ENCODE measurements around the gene CLEC18B. TPM values are rescaled to one million over a fixed set of nuclear protein-coding genes. Genes with fewer than 3 reads are reported as not detected.

The CLEC18B gene
- total RNA-seq, 5 donors from 2014 or later (not counting 1 experiment from before 2014, with no cell fraction given), result 0.79 to 6.2 (median 3.4) TPM

DNA sequence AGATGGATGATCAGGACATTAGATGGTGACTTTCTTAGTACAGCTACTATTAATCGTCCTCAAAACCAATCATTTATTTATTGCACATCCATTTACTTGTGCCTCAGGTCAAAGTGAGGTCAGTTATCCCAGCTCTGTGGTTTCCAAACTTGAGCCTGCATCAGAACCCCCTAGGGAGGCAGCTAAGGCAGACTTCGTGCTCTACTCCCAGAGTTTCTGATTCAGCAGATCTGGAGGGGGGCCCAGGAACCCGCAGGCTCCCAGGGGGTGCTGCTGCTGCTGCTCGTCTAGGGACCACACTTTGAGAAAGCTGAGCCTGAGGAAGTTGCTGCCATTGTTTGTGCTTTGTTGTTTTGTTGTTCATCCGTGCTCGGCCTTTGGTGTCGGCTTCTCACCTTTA, 44.0 kb upstream of the CLEC18B start:
- Mint-ChIP-seq H3K36me3 (peaks cover 80% of the 10 kb centered on the region), H3K27ac (peak overlapping the region; percentile 8 to 44), H3K4me3 (no peak overlapping the region), H3K9me3 (no peaks in the 10 kb centered on the region), H3K27me3 (no peaks in the 10 kb centered on the region), H3K4me1 (peaks cover 16 to 21% (median 17%) of the 10 kb centered on the region in 3 donors)
- Histone ChIP-seq H3K36me3 (ENCODE audit: control insufficient read depth in 2 of 2, extremely low read depth in 1 of 2, insufficient read depth in 1 of 2, low read length in 1 of 2) (peaks cover 18 to 93% of the 10 kb centered on the region in 2 donors), H3K4me3 (ENCODE audit: control insufficient read depth in 1 of 2, extremely low read depth in 1 of 2, low read length in 1 of 2) (no peak overlapping the region), H3K27ac (ENCODE audit: low read length) (no peak overlapping the region), H3K4me1 (ENCODE audit: control insufficient read depth in 1 of 2, extremely low read depth in 1 of 2, insufficient read depth in 2 of 2, low read length in 2 of 2) (peaks cover 0 to 6% of the 10 kb centered on the region in 2 experiments), H3K9me3 (no peaks in the 10 kb centered on the region), H3K27me3 (replicated peaks in 1 of 2; ENCODE audit: control insufficient read depth in 2 of 2, extremely low read depth in 1 of 2, insufficient read depth in 2 of 2, low read length in 1 of 2) (no peaks in the 10 kb centered on the region)
- ChIA-PET POLR2A (interaction anchor here in 1 of 2 donors (0.7 kb wide), 1 partner anchor 26 kb away, joined by 3 read pairs; no protein-coding TSS in a partner anchor), CTCF (no interaction called here)
- WGBS (ENCODE audit: insufficient coverage), result 100% methylated on average over 4 of the region's 7 CpGs
- ATAC-seq (replicated peaks in 1 of 4) (no peak), DNase-seq (no peak)

GRCh38 chr16:74463888-74464287, 42.6 kb upstream of the CLEC18B start:
- H3K36me3 Mint-ChIP-seq, result peaks cover 78% of the 10 kb centered on the region
- H3K9me3 Mint-ChIP-seq, result no peaks in the 10 kb centered on the region
- Histone ChIP-seq H3K4me3 (ENCODE audit: control insufficient read depth in 1 of 2, extremely low read depth in 1 of 2, low read length in 1 of 2) (no peak overlapping the region), H3K27me3 (replicated peaks in 1 of 2; ENCODE audit: control insufficient read depth in 2 of 2, extremely low read depth in 1 of 2, insufficient read depth in 2 of 2, low read length in 1 of 2) (no peaks in the 10 kb centered on the region), H3K9me3 (no peaks in the 10 kb centered on the region), H3K4me1 (ENCODE audit: control insufficient read depth in 1 of 2, extremely low read depth in 1 of 2, insufficient read depth in 2 of 2, low read length in 2 of 2) (peaks cover 0 to 6% of the 10 kb centered on the region in 2 experiments), H3K27ac (ENCODE audit: low read length) (no peak overlapping the region), H3K36me3 (ENCODE audit: control insufficient read depth in 2 of 2, extremely low read depth in 1 of 2, insufficient read depth in 1 of 2, low read length in 1 of 2) (peaks cover 14 to 89% of the 10 kb centered on the region in 2 donors)
- 100% methylated on average over 1 of the region's 2 CpGs for WGBS (ENCODE audit: insufficient coverage)
- peak overlapping the region in 1 of 2 donors; percentile 16 for H3K27ac Mint-ChIP-seq
- CTCF ChIA-PET, result no interaction called here
- no peaks in the 10 kb centered on the region for H3K27me3 Mint-ChIP-seq
- no peak for DNase-seq
- H3K4me3 Mint-ChIP-seq, result no peak overlapping the region
- ATAC-seq (replicated peaks in 1 of 4), result no peak
- POLR2A ChIA-PET, result no interaction called here
- peaks cover 16 to 21% (median 17%) of the 10 kb centered on the region in 3 donors for H3K4me1 Mint-ChIP-seq

GRCh38 chr16:74462361-74462760, 41.1 kb upstream of the CLEC18B start:
- no peaks in the 10 kb centered on the region for H3K9me3 Mint-ChIP-seq
- ChIA-PET POLR2A (no interaction called here), CTCF (no interaction called here)
- peaks cover 12 to 89% of the 10 kb centered on the region in 2 donors for H3K36me3 ChIP-seq (ENCODE audit: control insufficient read depth in 2 of 2, extremely low read depth in 1 of 2, insufficient read depth in 1 of 2, low read length in 1 of 2)
- WGBS (ENCODE audit: insufficient coverage), result 100% methylated on average over 3 of the region's 4 CpGs
- no peak overlapping the region for H3K4me3 ChIP-seq (ENCODE audit: control insufficient read depth in 1 of 2, extremely low read depth in 1 of 2, low read length in 1 of 2)
- no peak overlapping the region for H3K27ac ChIP-seq (ENCODE audit: low read length)
- DNase-seq (no peak), ATAC-seq (replicated peaks in 1 of 4) (no peak)
- H3K4me1 ChIP-seq (ENCODE audit: control insufficient read depth in 1 of 2, extremely low read depth in 1 of 2, insufficient read depth in 2 of 2, low read length in 2 of 2), result peaks cover 0 to under 1% of the 10 kb centered on the region in 2 experiments
- H3K27me3 Mint-ChIP-seq, result no peaks in the 10 kb centered on the region
- H3K36me3 Mint-ChIP-seq, result peaks cover 79% of the 10 kb centered on the region
- H3K4me3 Mint-ChIP-seq, result no peak overlapping the region
- H3K9me3 ChIP-seq, result no peaks in the 10 kb centered on the region
- no peaks in the 10 kb centered on the region for H3K27me3 ChIP-seq (replicated peaks in 1 of 2; ENCODE audit: control insufficient read depth in 2 of 2, extremely low read depth in 1 of 2, insufficient read depth in 2 of 2, low read length in 1 of 2)
- peak overlapping the region in 1 of 2 donors; percentile 16 for H3K27ac Mint-ChIP-seq
- H3K4me1 Mint-ChIP-seq, result peaks cover 11 to 16% (median 14%) of the 10 kb centered on the region in 3 donors

DNA sequence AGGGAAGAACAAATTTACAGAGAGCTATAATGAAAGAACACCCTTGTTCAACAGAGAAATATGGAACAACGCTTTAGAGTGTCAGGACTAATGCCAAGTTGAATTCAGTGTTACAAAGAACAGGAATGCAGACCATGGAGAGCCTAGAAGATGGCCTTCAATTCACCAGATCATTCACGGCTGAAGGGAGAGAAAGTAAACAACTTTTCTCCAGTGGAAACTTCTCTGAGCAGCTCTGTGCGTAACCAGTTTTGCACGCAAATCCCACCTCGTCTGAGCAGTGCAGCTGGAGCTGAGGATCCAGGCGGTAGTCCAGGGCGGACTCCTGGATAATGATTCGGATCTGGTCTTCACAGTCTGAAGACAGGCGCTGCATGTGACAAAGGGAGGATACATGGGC, 40.5 kb upstream of the CLEC18B start:
- peaks cover 6 to 10% (median 9%) of the 10 kb centered on the region in 3 donors for H3K4me1 Mint-ChIP-seq

GRCh38 chr16:74460542-74460941, 39.3 kb upstream of the CLEC18B start:
- Mint-ChIP-seq H3K36me3 (peaks cover 73% of the 10 kb centered on the region), H3K4me1 (peaks cover 0 to 5% (median 0%) of the 10 kb centered on the region in 3 donors), H3K27ac (no peak overlapping the region), H3K4me3 (no peak overlapping the region), H3K9me3 (no peaks in the 10 kb centered on the region), H3K27me3 (no peaks in the 10 kb centered on the region)
- peaks cover 12 to 89% of the 10 kb centered on the region in 2 donors for H3K36me3 ChIP-seq (ENCODE audit: control insufficient read depth in 2 of 2, extremely low read depth in 1 of 2, insufficient read depth in 1 of 2, low read length in 1 of 2)
- POLR2A ChIA-PET, result interaction anchor here in 1 of 2 donors (0.7 kb wide), 1 partner anchor 106 kb away, joined by 6 read pairs; no protein-coding TSS in a partner anchor
- ATAC-seq (replicated peaks in 1 of 4), result no peak
- H3K4me3 ChIP-seq (ENCODE audit: control insufficient read depth in 1 of 2, extremely low read depth in 1 of 2, low read length in 1 of 2), result no peak overlapping the region
- DNase-seq, result no peak
- CTCF ChIA-PET, result interaction anchor here in 1 of 2 donors (0.6 kb wide), 1 partner anchor 281 kb away, joined by 5 read pairs; no protein-coding TSS in a partner anchor
- H3K9me3 ChIP-seq, result no peaks in the 10 kb centered on the region
- no peaks in the 10 kb centered on the region for H3K27me3 ChIP-seq (replicated peaks in 1 of 2; ENCODE audit: control insufficient read depth in 2 of 2, extremely low read depth in 1 of 2, insufficient read depth in 2 of 2, low read length in 1 of 2)
- 100% methylated on average over 1 of the region's 7 CpGs for WGBS (ENCODE audit: insufficient coverage)
- H3K27ac ChIP-seq (ENCODE audit: low read length), result no peak overlapping the region
- H3K4me1 ChIP-seq (ENCODE audit: control insufficient read depth in 1 of 2, extremely low read depth in 1 of 2, insufficient read depth in 2 of 2, low read length in 2 of 2), result no peaks in the 10 kb centered on the region

More for the DNA sequence above, 40.5 kb upstream of the CLEC18B start:
- no peak overlapping the region for H3K4me3 ChIP-seq (ENCODE audit: control insufficient read depth in 1 of 2, extremely low read depth in 1 of 2, low read length in 1 of 2)
- H3K9me3 ChIP-seq, result no peaks in the 10 kb centered on the region
- ChIA-PET POLR2A (no interaction called here), CTCF (no interaction called here)
- Mint-ChIP-seq H3K9me3 (no peaks in the 10 kb centered on the region), H3K36me3 (peaks cover 75% of the 10 kb centered on the region), H3K27ac (no peak overlapping the region), H3K27me3 (no peaks in the 10 kb centered on the region), H3K4me3 (no peak overlapping the region)
- no peaks in the 10 kb centered on the region for H3K27me3 ChIP-seq (replicated peaks in 1 of 2; ENCODE audit: control insufficient read depth in 2 of 2, extremely low read depth in 1 of 2, insufficient read depth in 2 of 2, low read length in 1 of 2)
- H3K27ac ChIP-seq (ENCODE audit: low read length), result no peak overlapping the region
- no peak for DNase-seq
- ATAC-seq (replicated peaks in 1 of 4), result no peak
- WGBS (ENCODE audit: insufficient coverage), result 94% methylated on average over 8 of the region's 9 CpGs
- no peaks in the 10 kb centered on the region for H3K4me1 ChIP-seq (ENCODE audit: control insufficient read depth in 1 of 2, extremely low read depth in 1 of 2, insufficient read depth in 2 of 2, low read length in 2 of 2)
- peaks cover 12 to 90% of the 10 kb centered on the region in 2 donors for H3K36me3 ChIP-seq (ENCODE audit: control insufficient read depth in 2 of 2, extremely low read depth in 1 of 2, insufficient read depth in 1 of 2, low read length in 1 of 2)

GRCh38 chr16:74456290-74456625, 35.0 kb upstream of the CLEC18B start:
- WGBS (ENCODE audit: insufficient coverage), result 94% methylated on average over 14 of the region's 16 CpGs
- H3K36me3 ChIP-seq (ENCODE audit: control insufficient read depth in 2 of 2, extremely low read depth in 1 of 2, insufficient read depth in 1 of 2, low read length in 1 of 2), result peaks cover 14 to 85% of the 10 kb centered on the region in 2 donors
- Mint-ChIP-seq H3K4me1 (no peaks in the 10 kb centered on the region), H3K36me3 (peaks cover 66% of the 10 kb centered on the region), H3K4me3 (no peak overlapping the region), H3K27ac (no peak overlapping the region), H3K9me3 (no peaks in the 10 kb centered on the region), H3K27me3 (no peaks in the 10 kb centered on the region)
- H3K27ac ChIP-seq (ENCODE audit: low read length), result no peak overlapping the region
- ATAC-seq (replicated peaks in 1 of 4) (no peak), DNase-seq (no peak)
- CTCF ChIA-PET, result no interaction called here
- H3K9me3 ChIP-seq, result no peaks in the 10 kb centered on the region
- H3K27me3 ChIP-seq (replicated peaks in 1 of 2; ENCODE audit: control insufficient read depth in 2 of 2, extremely low read depth in 1 of 2, insufficient read depth in 2 of 2, low read length in 1 of 2), result no peaks in the 10 kb centered on the region
- POLR2A ChIA-PET, result no interaction called here
- no peaks in the 10 kb centered on the region for H3K4me1 ChIP-seq (ENCODE audit: control insufficient read depth in 1 of 2, extremely low read depth in 1 of 2, insufficient read depth in 2 of 2, low read length in 2 of 2)
- H3K4me3 ChIP-seq (ENCODE audit: control insufficient read depth in 1 of 2, extremely low read depth in 1 of 2, low read length in 1 of 2), result no peak overlapping the region
